H9 (cell line): ENCODE measurements around the gene ZNF474. TPM values are rescaled to one million over a fixed set of nuclear protein-coding genes. Genes with fewer than 3 reads are reported as not detected.

Source experiments
- DNase-seq: peaks from one replicate; pipeline ENCODE4 v3.0.0-alpha.2; 2017
- H2AFZ ChIP-seq: one replicate; pipeline ENCODE4 v1.6.1; 2013; ENCODE audit warnings: mild to moderate bottlenecking, low read length, control low read depth, moderate library complexity
- H2AK5ac ChIP-seq: 2 replicates; pipeline ENCODE4 v1.6.1; 2013; ENCODE audit warnings: low read length, control low read depth, mixed read lengths; ENCODE audit not compliant: insufficient read length
- H2BK120ac ChIP-seq: one replicate; pipeline ENCODE4 v1.6.1; 2013; ENCODE audit warnings: low read depth, mild to moderate bottlenecking, low read length, control low read depth, inconsistent platforms; ENCODE audit not compliant: poor library complexity, severe bottlenecking
- H2BK12ac ChIP-seq: 2 replicates; pipeline ENCODE4 v1.6.1; 2013; ENCODE audit warnings: low read length, control low read depth, mixed read lengths, low read depth; ENCODE audit not compliant: insufficient read length
- H2BK15ac ChIP-seq: 2 replicates; pipeline ENCODE4 v1.6.1; 2013; ENCODE audit warnings: low read depth, low read length, control low read depth
- H2BK20ac ChIP-seq: one replicate; pipeline ENCODE4 v1.6.1; 2013; ENCODE audit warnings: low read depth, mild to moderate bottlenecking, low read length, control low read depth, inconsistent platforms; ENCODE audit not compliant: poor library complexity, severe bottlenecking
- H2BK5ac ChIP-seq: 2 replicates; pipeline ENCODE4 v1.6.1; 2013; ENCODE audit warnings: low read length, control low read depth, mixed read lengths; ENCODE audit not compliant: insufficient read length
- H3K14ac ChIP-seq: 2 replicates; pipeline ENCODE4 v1.6.1; 2013; ENCODE audit warnings: low read length, control low read depth; ENCODE audit not compliant: insufficient read depth
- H3K18ac ChIP-seq: 2 replicates; pipeline ENCODE4 v1.6.1; 2013; ENCODE audit warnings: low read depth, mild to moderate bottlenecking, mixed read lengths, low read length, control low read depth; ENCODE audit not compliant: insufficient read length
- H3K23ac ChIP-seq: 2 replicates; pipeline ENCODE4 v1.6.1; 2013; ENCODE audit warnings: low read length, control low read depth, mixed read lengths, low read depth; ENCODE audit not compliant: insufficient read length
- H3K23me2 ChIP-seq: 2 replicates; pipeline ENCODE4 v1.6.1; 2013; ENCODE audit warnings: low read depth, mild to moderate bottlenecking, mixed read lengths, low read length, control low read depth; ENCODE audit not compliant: insufficient read length, poor library complexity, severe bottlenecking
- H3K27ac ChIP-seq: 2 replicates; pipeline ENCODE4 v1.5.1; 2013; ENCODE audit warnings: low read length, control low read depth, mixed read lengths, low read depth; ENCODE audit not compliant: insufficient read length
- H3K27me3 ChIP-seq: 2 replicates; pipeline ENCODE4 v1.6.1; 2013; ENCODE audit warnings: low read length, control low read depth, inconsistent platforms; ENCODE audit not compliant: insufficient read depth
- H3K4ac ChIP-seq: 2 replicates; pipeline ENCODE4 v1.6.1; 2013; ENCODE audit warnings: low read depth, mild to moderate bottlenecking, control low read depth, inconsistent platforms, low read length, moderate library complexity
- H3K4me1 ChIP-seq: 2 replicates; pipeline ENCODE4 v1.6.1; 2013; ENCODE audit warnings: low read length, control low read depth, inconsistent platforms; ENCODE audit not compliant: insufficient read depth
- H3K4me2 ChIP-seq: 2 replicates; pipeline ENCODE4 v1.6.1; 2013; ENCODE audit warnings: low read length, control low read depth, mixed read lengths; ENCODE audit not compliant: insufficient read length, insufficient read depth
- H3K56ac ChIP-seq: 2 replicates; pipeline ENCODE4 v1.6.1; 2013; ENCODE audit warnings: low read depth, mild to moderate bottlenecking, mixed read lengths, low read length, control low read depth; ENCODE audit not compliant: insufficient read length
- H3K79me1 ChIP-seq: 2 replicates; pipeline ENCODE4 v1.6.1; 2013; ENCODE audit warnings: low read depth, mild to moderate bottlenecking, moderate library complexity, low read length, control low read depth, inconsistent platforms; ENCODE audit not compliant: insufficient read depth, poor library complexity, severe bottlenecking
- H3K79me2 ChIP-seq: 2 replicates; pipeline ENCODE4 v1.6.1; 2013; ENCODE audit warnings: low read length, control low read depth, inconsistent platforms; ENCODE audit not compliant: insufficient read depth
- H3K9ac ChIP-seq: 2 replicates; pipeline ENCODE4 v1.6.1; 2013; ENCODE audit warnings: low read length, control low read depth, mixed read lengths; ENCODE audit not compliant: insufficient read length; ENCODE audit errors: extremely low read depth
- H3K9me3 ChIP-seq: one replicate; pipeline ENCODE4 v1.6.1; 2013; ENCODE audit warnings: low read depth, low read length, inconsistent platforms; ENCODE audit not compliant: control insufficient read depth
- H3T11ph ChIP-seq: one replicate; pipeline ENCODE4 v1.6.1; 2013; ENCODE audit warnings: mild to moderate bottlenecking, low read length, control low read depth, inconsistent platforms
- H4K20me1 ChIP-seq: one replicate; pipeline ENCODE4 v1.6.1; 2013; ENCODE audit not compliant: control insufficient read depth, insufficient read length, insufficient read depth
- H4K5ac ChIP-seq: 2 replicates; pipeline ENCODE4 v1.6.1; 2013; ENCODE audit warnings: low read depth, mild to moderate bottlenecking, mixed read lengths, low read length, control low read depth; ENCODE audit not compliant: insufficient read length
- H4K8ac ChIP-seq: replicated peaks from 2 replicates; pipeline ENCODE4 v1.6.1; 2013; ENCODE audit warnings: low read length, control low read depth, mixed read lengths, low read depth; ENCODE audit not compliant: insufficient read length
- H4K91ac ChIP-seq: 2 replicates; pipeline ENCODE4 v1.6.1; 2013; ENCODE audit warnings: low read depth, mild to moderate bottlenecking, moderate library complexity, mixed read lengths, low read length, control low read depth; ENCODE audit not compliant: insufficient read length
- H3K27ac Mint-ChIP-seq, 3 experiments: 2 replicates in 2 of 3; 3 replicates in 1 of 3; pipeline ENCODE4 v1.8.0; 2020 to 2021; ENCODE audit warnings: mixed read lengths in 3 of 3, mild to moderate bottlenecking in 1 of 3, moderate library complexity in 1 of 3
- H3K27me3 Mint-ChIP-seq: 2 replicates; pipeline ENCODE4 v1.8.0; 2021; ENCODE audit warnings: low read depth, mild to moderate bottlenecking, moderate library complexity, mixed read lengths
- H3K36me3 Mint-ChIP-seq, 3 experiments: 2 replicates in 2 of 3; 3 replicates in 1 of 3; pipeline ENCODE4 v1.8.0; 2020 to 2021; ENCODE audit warnings: low read depth in 3 of 3, mixed read lengths in 3 of 3; ENCODE audit not compliant: insufficient read depth in 1 of 3
- H3K4me1 Mint-ChIP-seq, 2 experiments: 2 replicates each; pipeline ENCODE4 v1.8.0; 2020; ENCODE audit warnings: mixed read lengths in 2 of 2
- H3K4me3 Mint-ChIP-seq, 2 experiments: 2 replicates in 1 of 2; 3 replicates in 1 of 2; pipeline ENCODE4 v1.8.0; 2020 to 2021; ENCODE audit warnings: mild to moderate bottlenecking in 2 of 2, mixed read lengths in 2 of 2, moderate library complexity in 1 of 2
- H3K9me3 Mint-ChIP-seq, 2 experiments: 2 replicates in 1 of 2; 3 replicates in 1 of 2; pipeline ENCODE4 v1.8.0; 2020; ENCODE audit warnings: mild to moderate bottlenecking in 2 of 2, mixed read lengths in 2 of 2, moderate library complexity in 1 of 2
- CTCF ChIP-seq: fragments of 200-600 bp; sonication (generic); conservative IDR thresholded peaks from 3 replicates; pipeline ENCODE4 v1.8.0; 2021; ENCODE audit warnings: antibody characterized with exemption, mild to moderate bottlenecking
- WGBS: extraction: QIAGEN DNeasy Blood & Tissue Kit; methylation state at CpG from one replicate; pipeline ENCODE4 v1.1.7; 2013; ENCODE audit warnings: missing lambda C conversion rate, low lambda C conversion rate, mixed read lengths; ENCODE audit not compliant: insufficient read length; ENCODE audit errors: extremely low coverage; 5-methylcytosine and 5-hydroxymethylcytosine counted together
- total RNA-seq: library from RNA; stranded (reverse); gene quantifications from 2 replicates; pipeline ENCODE4 v1.2.1, GENCODE V29; 2021

ZNF474 gene
- total RNA-seq, 1 experiment from 2014 or later: not detected

- TF ChIP-seq CTCF: no peak
- no peak overlapping the region for H3K18ac ChIP-seq
- H4K20me1 ChIP-seq: no peaks in the 10 kb centered on the region
- no peaks in the 10 kb centered on the region for H3K79me2 ChIP-seq
- H4K91ac ChIP-seq: no peak overlapping the region
- no peak overlapping the region for H2BK12ac ChIP-seq
- no peak overlapping the region for H3K14ac ChIP-seq
- no peak overlapping the region for H2BK5ac ChIP-seq
- no peak overlapping the region for H2BK20ac ChIP-seq
- Mint-ChIP-seq H3K4me3 (no peak overlapping the region), H3K27me3 (no peaks in the 10 kb centered on the region), H3K4me1 (no peaks in the 10 kb centered on the region), H3K9me3 (no peaks in the 10 kb centered on the region), H3K27ac (peak overlapping the region in 1 of 3 experiments; percentile 59; a peak in 1 of 7 replicates), H3K36me3 (no peaks in the 10 kb centered on the region; a peak in 1 of 7 replicates)
- no peak overlapping the region for H2AK5ac ChIP-seq
- no peaks in the 10 kb centered on the region for H3K9me3 ChIP-seq
- no peak overlapping the region for H2BK15ac ChIP-seq
- H3K27me3 ChIP-seq: no peaks in the 10 kb centered on the region
- H3K4ac ChIP-seq: no peak overlapping the region
- no peak overlapping the region for H4K5ac ChIP-seq
- no peak overlapping the region for H2BK120ac ChIP-seq
- H3T11ph ChIP-seq: no peak overlapping the region
- H3K4me2 ChIP-seq: no peak overlapping the region
- no peaks in the 10 kb centered on the region for H3K23me2 ChIP-seq
- no peak overlapping the region for H3K23ac ChIP-seq
- no peak overlapping the region for H3K56ac ChIP-seq
- no peaks in the 10 kb centered on the region for H3K4me1 ChIP-seq
- no peak for DNase-seq
- H4K8ac ChIP-seq: no peak overlapping the region
- H3K9ac ChIP-seq: no peak overlapping the region
- no peak overlapping the region for H3K27ac ChIP-seq
- no peak overlapping the region for H2AFZ ChIP-seq
- no peaks in the 10 kb centered on the region for H3K79me1 ChIP-seq
- WGBS: no CpG with 5 or more reads among the region's 4 CpGs
Observed at GRCh38 chr5:122151640-122152039, 22.3 kb downstream of the ZNF474 start.
